ENCODE results near the gene SUDS3.
"Not testable (repeated sequence)": the region's sequence is repeated elsewhere in the genome, so short reads cannot be mapped to it uniquely, and the experiment has no call there.

Gene SUDS3

GRCh38 chr12:118337194-118337838 lies 39.0 kb upstream of the SUDS3 start:
- no peaks in the 10 kb centered on the region for H3K4me1 ChIP-seq (ENCODE audit: control insufficient read depth in 1 of 2, insufficient read depth in 2 of 2, low read length in 2 of 2)
- H3K27me3 ChIP-seq (ENCODE audit: control insufficient read depth in 1 of 2, insufficient read depth in 2 of 2, low read length in 2 of 2), result no peaks in the 10 kb centered on the region
- no peak overlapping the region for H3K9ac ChIP-seq (ENCODE audit: low read depth in 1 of 2, low read length in 2 of 2)
- no peak overlapping the region for H3K27ac ChIP-seq (ENCODE audit: low read depth, low read length)
- H3K36me3 ChIP-seq (ENCODE audit: control insufficient read depth in 1 of 2, insufficient read depth in 2 of 2, low read length in 2 of 2), result no peaks in the 10 kb centered on the region
- no peak overlapping the region for H3K4me3 ChIP-seq (ENCODE audit: low read depth in 1 of 2, low read length in 2 of 2)
- H3K9me3 ChIP-seq (ENCODE audit: control insufficient read depth in 1 of 2, low read length in 2 of 2), result no peaks in the 10 kb centered on the region

DNA sequence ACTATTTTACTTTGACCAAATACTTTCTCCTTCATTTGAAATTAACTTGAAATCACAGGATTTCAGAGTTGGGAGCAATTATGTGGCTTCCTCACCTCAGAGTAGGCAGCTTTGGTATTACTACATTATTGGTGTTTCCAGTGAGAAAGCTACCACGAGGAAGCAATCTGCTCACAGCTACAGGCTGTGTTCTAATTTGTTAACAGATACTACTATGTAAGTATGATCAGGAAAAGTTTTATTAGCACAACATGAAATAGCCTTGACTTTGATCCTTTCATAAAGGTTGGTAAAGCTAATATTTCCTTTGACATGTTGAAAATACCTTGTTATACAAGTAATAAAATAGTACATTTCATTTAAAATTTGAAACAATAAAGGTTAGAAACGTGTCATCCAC lies 34.3 kb upstream of the SUDS3 start:
- H3K9ac ChIP-seq (ENCODE audit: low read depth in 1 of 2, low read length in 2 of 2), result no peak overlapping the region
- no peak overlapping the region for H3K27ac ChIP-seq (ENCODE audit: low read depth, low read length)
- no peaks in the 10 kb centered on the region for H3K36me3 ChIP-seq (ENCODE audit: control insufficient read depth in 1 of 2, insufficient read depth in 2 of 2, low read length in 2 of 2)
- peaks cover 6 to 7% of the 10 kb centered on the region in 2 donors for H3K4me1 ChIP-seq (ENCODE audit: control insufficient read depth in 1 of 2, insufficient read depth in 2 of 2, low read length in 2 of 2)
- H3K4me3 ChIP-seq (ENCODE audit: low read depth in 1 of 2, low read length in 2 of 2), result no peak overlapping the region
- no peaks in the 10 kb centered on the region for H3K27me3 ChIP-seq (ENCODE audit: control insufficient read depth in 1 of 2, insufficient read depth in 2 of 2, low read length in 2 of 2)
- H3K9me3 ChIP-seq (ENCODE audit: control insufficient read depth in 1 of 2, low read length in 2 of 2), result no peaks in the 10 kb centered on the region

DNA sequence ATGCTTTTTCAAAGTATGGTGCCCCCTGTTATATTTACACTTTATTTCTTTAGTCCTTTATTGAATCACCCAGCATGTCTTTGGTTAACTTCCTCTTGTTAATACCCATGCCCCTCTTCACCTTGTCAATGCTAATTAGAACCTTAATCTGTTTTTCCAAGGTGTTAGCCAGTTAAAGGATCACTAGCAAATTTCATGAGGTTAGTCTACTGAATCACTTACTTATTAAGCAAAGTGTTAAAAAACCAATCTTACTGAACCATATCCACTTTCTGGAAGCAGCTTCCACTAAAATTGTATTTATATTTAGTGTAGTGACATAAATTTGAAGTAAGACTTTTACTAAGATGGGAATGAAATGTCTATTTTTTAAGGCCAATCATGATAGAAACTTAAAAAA lies 31.5 kb upstream of the SUDS3 start:
- Histone ChIP-seq H3K4me1 (ENCODE audit: control insufficient read depth in 1 of 2, insufficient read depth in 2 of 2, low read length in 2 of 2) (peaks cover 18 to 19% of the 10 kb centered on the region in 2 donors), H3K9me3 (ENCODE audit: control insufficient read depth in 1 of 2, low read length in 2 of 2) (no peaks in the 10 kb centered on the region), H3K27ac (ENCODE audit: low read depth, low read length) (no peak overlapping the region), H3K36me3 (ENCODE audit: control insufficient read depth in 1 of 2, insufficient read depth in 2 of 2, low read length in 2 of 2) (no peaks in the 10 kb centered on the region), H3K27me3 (ENCODE audit: control insufficient read depth in 1 of 2, insufficient read depth in 2 of 2, low read length in 2 of 2) (no peaks in the 10 kb centered on the region), H3K9ac (ENCODE audit: low read depth in 1 of 2, low read length in 2 of 2) (no peak overlapping the region), H3K4me3 (ENCODE audit: low read depth in 1 of 2, low read length in 2 of 2) (no peak overlapping the region)

DNA sequence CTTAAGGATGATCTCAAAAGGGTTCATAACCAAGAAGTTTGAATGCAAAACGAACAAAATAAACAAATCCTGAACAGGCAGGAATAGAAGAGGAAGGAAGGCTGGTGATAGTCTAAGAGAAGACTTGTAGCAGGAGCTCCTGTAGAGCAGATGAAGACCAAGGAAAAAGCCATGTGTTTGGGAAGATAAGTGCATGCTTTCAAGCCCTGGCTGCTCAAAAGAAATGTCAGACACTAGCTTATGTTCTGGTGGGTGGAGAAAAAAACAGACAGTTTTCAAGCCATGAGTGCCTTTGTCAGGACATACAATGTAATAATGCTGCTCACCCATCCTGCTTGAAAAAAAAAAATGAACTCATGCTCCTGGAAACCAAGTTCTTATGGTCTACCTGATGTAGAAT lies 31.0 kb upstream of the SUDS3 start:
- no peak overlapping the region for H3K4me3 ChIP-seq (ENCODE audit: low read depth in 1 of 2, low read length in 2 of 2)
- H3K9me3 ChIP-seq (ENCODE audit: control insufficient read depth in 1 of 2, low read length in 2 of 2), result no peaks in the 10 kb centered on the region
- peaks cover 18 to 19% of the 10 kb centered on the region in 2 donors for H3K4me1 ChIP-seq (ENCODE audit: control insufficient read depth in 1 of 2, insufficient read depth in 2 of 2, low read length in 2 of 2)
- H3K36me3 ChIP-seq (ENCODE audit: control insufficient read depth in 1 of 2, insufficient read depth in 2 of 2, low read length in 2 of 2), result no peaks in the 10 kb centered on the region
- no peaks in the 10 kb centered on the region for H3K27me3 ChIP-seq (ENCODE audit: control insufficient read depth in 1 of 2, insufficient read depth in 2 of 2, low read length in 2 of 2)
- H3K27ac ChIP-seq (ENCODE audit: low read depth, low read length), result no peak overlapping the region
- no peak overlapping the region for H3K9ac ChIP-seq (ENCODE audit: low read depth in 1 of 2, low read length in 2 of 2)

DNA sequence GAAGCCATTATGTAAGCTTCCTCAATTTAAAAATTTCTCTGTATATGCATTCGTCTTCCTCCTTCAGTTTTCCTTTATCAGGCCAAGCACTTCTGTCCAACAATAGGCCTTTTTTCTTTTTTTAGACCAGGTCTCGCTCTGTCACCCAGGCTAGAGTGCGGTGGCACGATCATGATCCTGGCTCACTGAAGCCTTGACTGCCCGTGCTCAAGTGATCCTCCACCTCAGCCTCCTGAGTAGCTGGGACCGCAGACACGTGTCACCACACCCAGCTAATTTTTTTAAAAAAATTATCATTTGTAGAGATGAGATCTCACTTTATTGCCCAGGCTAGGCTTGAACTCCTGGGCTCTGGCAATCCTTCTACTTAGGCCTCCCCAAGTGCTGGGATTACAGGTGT lies 29.5 kb upstream of the SUDS3 start:
- Histone ChIP-seq H3K27me3 (ENCODE audit: control insufficient read depth in 1 of 2, insufficient read depth in 2 of 2, low read length in 2 of 2) (no peaks in the 10 kb centered on the region), H3K4me1 (ENCODE audit: control insufficient read depth in 1 of 2, insufficient read depth in 2 of 2, low read length in 2 of 2) (peaks cover 18 to 19% of the 10 kb centered on the region in 2 donors), H3K9ac (ENCODE audit: low read depth in 1 of 2, low read length in 2 of 2) (no peak overlapping the region), H3K4me3 (ENCODE audit: low read depth in 1 of 2, low read length in 2 of 2) (no peak overlapping the region), H3K36me3 (ENCODE audit: control insufficient read depth in 1 of 2, insufficient read depth in 2 of 2, low read length in 2 of 2) (no peaks in the 10 kb centered on the region), H3K27ac (ENCODE audit: low read depth, low read length) (no peak overlapping the region), H3K9me3 (ENCODE audit: control insufficient read depth in 1 of 2, low read length in 2 of 2) (no peaks in the 10 kb centered on the region)

DNA sequence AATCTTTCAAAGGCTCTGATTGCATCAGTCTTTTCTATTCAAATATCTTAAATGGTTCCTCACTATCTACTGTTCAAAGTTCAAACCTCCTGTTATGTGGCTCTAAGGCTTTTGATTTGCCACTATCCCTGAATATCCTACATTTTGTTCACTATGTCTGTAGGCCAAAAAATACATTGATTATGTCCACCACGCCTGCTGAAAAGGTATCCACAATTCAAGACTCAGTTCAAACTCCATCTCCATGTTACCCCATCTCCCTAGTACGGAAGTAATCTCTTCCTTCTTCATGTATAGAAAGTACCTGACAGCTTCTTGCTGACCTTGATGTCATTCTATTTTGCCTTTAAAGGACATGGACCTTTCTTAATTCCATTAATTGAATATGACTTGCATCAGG lies 28.4 kb upstream of the SUDS3 start:
- Histone ChIP-seq H3K4me3 (ENCODE audit: low read depth in 1 of 2, low read length in 2 of 2) (peak overlapping the region in 1 of 2 donors; percentile 0), H3K4me1 (ENCODE audit: control insufficient read depth in 1 of 2, insufficient read depth in 2 of 2, low read length in 2 of 2) (peaks cover 19% of the 10 kb centered on the region in 2 donors), H3K27ac (ENCODE audit: low read depth, low read length) (no peak overlapping the region)

DNA sequence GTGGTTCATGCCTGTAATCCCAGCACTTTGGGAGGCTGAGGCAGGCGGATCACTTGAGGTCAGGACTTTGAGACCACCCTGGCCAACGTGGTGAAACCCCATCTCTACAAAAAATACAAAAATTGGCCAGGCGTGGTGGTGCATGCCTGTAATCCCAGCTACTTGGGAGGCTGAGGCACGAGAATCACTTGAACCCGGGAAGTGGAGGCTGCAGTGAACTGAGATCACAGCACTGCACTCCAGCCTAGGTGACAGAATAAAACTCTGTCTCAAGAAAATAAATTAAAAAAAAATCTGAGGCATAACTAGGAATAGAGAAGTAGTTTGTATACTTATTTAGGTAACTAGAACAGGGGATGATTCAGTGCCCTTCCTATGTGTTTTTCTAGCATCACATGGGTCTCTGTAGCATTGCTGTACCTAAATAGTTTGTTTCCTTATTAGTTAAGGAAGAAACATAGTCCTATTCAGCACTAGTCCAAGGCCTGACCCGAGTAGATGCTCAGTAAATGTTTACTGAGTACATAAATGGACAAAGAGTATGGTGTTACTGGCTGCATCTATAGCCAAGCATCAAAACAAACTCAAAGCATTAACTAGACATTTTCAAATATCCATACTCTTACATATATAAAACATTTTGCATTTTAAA lies 25.3 kb upstream of the SUDS3 start:
- H3K27ac ChIP-seq (ENCODE audit: low read depth, low read length), result no peak overlapping the region
- H3K4me1 ChIP-seq (ENCODE audit: control insufficient read depth in 1 of 2, insufficient read depth in 2 of 2, low read length in 2 of 2), result peaks cover 19 to 32% of the 10 kb centered on the region in 2 donors
- H3K36me3 ChIP-seq (ENCODE audit: control insufficient read depth in 1 of 2, insufficient read depth in 2 of 2, low read length in 2 of 2), result no peaks in the 10 kb centered on the region
- no peaks in the 10 kb centered on the region for H3K9me3 ChIP-seq (ENCODE audit: control insufficient read depth in 1 of 2, low read length in 2 of 2)
- no peak overlapping the region for H3K4me3 ChIP-seq (ENCODE audit: low read depth in 1 of 2, low read length in 2 of 2)
- H3K9ac ChIP-seq (ENCODE audit: low read depth in 1 of 2, low read length in 2 of 2), result no peak overlapping the region
- H3K27me3 ChIP-seq (ENCODE audit: control insufficient read depth in 1 of 2, insufficient read depth in 2 of 2, low read length in 2 of 2), result no peaks in the 10 kb centered on the region

More for the DNA sequence above, 28.4 kb upstream of the SUDS3 start:
- Histone ChIP-seq H3K27me3 (ENCODE audit: control insufficient read depth in 1 of 2, insufficient read depth in 2 of 2, low read length in 2 of 2) (no peaks in the 10 kb centered on the region), H3K36me3 (ENCODE audit: control insufficient read depth in 1 of 2, insufficient read depth in 2 of 2, low read length in 2 of 2) (no peaks in the 10 kb centered on the region), H3K9me3 (ENCODE audit: control insufficient read depth in 1 of 2, low read length in 2 of 2) (no peaks in the 10 kb centered on the region), H3K9ac (ENCODE audit: low read depth in 1 of 2, low read length in 2 of 2) (no peak overlapping the region)

GRCh38 chr12:118353721-118354120 lies 22.6 kb upstream of the SUDS3 start:
- Histone ChIP-seq H3K4me3 (ENCODE audit: low read depth in 1 of 2, low read length in 2 of 2) (no peak overlapping the region), H3K36me3 (ENCODE audit: control insufficient read depth in 1 of 2, insufficient read depth in 2 of 2, low read length in 2 of 2) (no peaks in the 10 kb centered on the region), H3K27me3 (ENCODE audit: control insufficient read depth in 1 of 2, insufficient read depth in 2 of 2, low read length in 2 of 2) (no peaks in the 10 kb centered on the region), H3K27ac (ENCODE audit: low read depth, low read length) (no peak overlapping the region), H3K9me3 (ENCODE audit: control insufficient read depth in 1 of 2, low read length in 2 of 2) (no peaks in the 10 kb centered on the region), H3K4me1 (ENCODE audit: control insufficient read depth in 1 of 2, insufficient read depth in 2 of 2, low read length in 2 of 2) (peaks cover 15 to 38% of the 10 kb centered on the region in 2 donors), H3K9ac (ENCODE audit: low read depth in 1 of 2, low read length in 2 of 2) (no peak overlapping the region)

- not testable (repeated sequence) for H3K9ac ChIP-seq (ENCODE audit: low read depth in 1 of 2, low read length in 2 of 2); H3K4me3 ChIP-seq (ENCODE audit: low read depth in 1 of 2, low read length in 2 of 2); H3K36me3 ChIP-seq (ENCODE audit: control insufficient read depth in 1 of 2, insufficient read depth in 2 of 2, low read length in 2 of 2); H3K9me3 ChIP-seq (ENCODE audit: control insufficient read depth in 1 of 2, low read length in 2 of 2); H3K27ac ChIP-seq (ENCODE audit: low read depth, low read length); H3K27me3 ChIP-seq (ENCODE audit: control insufficient read depth in 1 of 2, insufficient read depth in 2 of 2, low read length in 2 of 2)
- peaks cover 19 to 38% of the 10 kb centered on the region in 2 donors for H3K4me1 ChIP-seq (ENCODE audit: control insufficient read depth in 1 of 2, insufficient read depth in 2 of 2, low read length in 2 of 2)
Measured at GRCh38 chr12:118354503-118354902, 21.9 kb upstream of the SUDS3 start.

- Histone ChIP-seq H3K9me3 (ENCODE audit: control insufficient read depth in 1 of 2, low read length in 2 of 2) (no peaks in the 10 kb centered on the region), H3K9ac (ENCODE audit: low read depth in 1 of 2, low read length in 2 of 2) (no peak overlapping the region), H3K4me1 (ENCODE audit: control insufficient read depth in 1 of 2, insufficient read depth in 2 of 2, low read length in 2 of 2) (peaks cover 20 to 42% of the 10 kb centered on the region in 2 donors), H3K27ac (ENCODE audit: low read depth, low read length) (no peak overlapping the region), H3K27me3 (ENCODE audit: control insufficient read depth in 1 of 2, insufficient read depth in 2 of 2, low read length in 2 of 2) (no peaks in the 10 kb centered on the region), H3K4me3 (ENCODE audit: low read depth in 1 of 2, low read length in 2 of 2) (no peak overlapping the region), H3K36me3 (ENCODE audit: control insufficient read depth in 1 of 2, insufficient read depth in 2 of 2, low read length in 2 of 2) (no peaks in the 10 kb centered on the region)
Measured at GRCh38 chr12:118354903-118355302, 21.5 kb upstream of the SUDS3 start.

All from duodenal mucosa (tissue), 2 donors.